Measurements from ENCODE around the gene ARMCX6.

DNA sequence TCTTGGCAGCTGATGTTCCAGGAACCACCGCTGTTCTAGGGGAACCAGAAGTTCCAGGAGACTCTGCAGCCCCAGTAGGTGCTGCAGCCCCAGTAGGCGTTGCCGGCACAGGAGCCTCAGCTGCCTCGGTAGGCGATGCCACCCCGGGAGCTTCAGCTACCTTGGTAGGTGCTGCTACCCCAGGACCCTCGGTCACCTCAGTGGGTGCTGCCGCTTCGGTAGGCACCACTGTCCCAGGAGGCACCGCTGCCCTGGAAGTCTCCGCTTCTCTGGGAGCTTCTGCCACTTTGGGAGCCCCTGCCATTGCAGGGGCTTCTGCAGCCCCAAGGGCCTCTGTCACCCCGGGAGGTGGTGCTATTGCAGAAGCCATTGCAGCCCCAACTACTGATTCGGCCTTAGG lies 39.0 kb upstream of the ARMCX6 start:
- TF ChIP-seq CTCF (IDR thresholded peaks at IDR 0.05) (no peak), EZH2 (IDR thresholded peaks at IDR 0.05; ENCODE audit: borderline replicate concordance, insufficient read depth, low read depth, low read length, poor library complexity, severe bottlenecking) (no peak)
